ENCODE measurements around the gene STX5. TPM values are rescaled to one million over a fixed set of nuclear protein-coding genes. Genes with fewer than 3 reads are reported as not detected.

STX5 gene
- total and polyA plus RNA-seq, 9 of the 15 experiments (the other 6 are each of a cell fraction or from before 2014, with no cell fraction given) = 2.8 to 28.6 (median 23.7) TPM

- peak; percentile 56 for TF ChIP-seq CHD7 (IDR thresholded peaks at IDR 0.05; ENCODE audit: low read depth, low read length)
- TF ChIP-seq RNF219 (CRISPR knock-in tag; IDR thresholded peaks at IDR 0.05) = no peak; the same call in 1 of the 2 replicates
- TF ChIP-seq, protein P1, sequence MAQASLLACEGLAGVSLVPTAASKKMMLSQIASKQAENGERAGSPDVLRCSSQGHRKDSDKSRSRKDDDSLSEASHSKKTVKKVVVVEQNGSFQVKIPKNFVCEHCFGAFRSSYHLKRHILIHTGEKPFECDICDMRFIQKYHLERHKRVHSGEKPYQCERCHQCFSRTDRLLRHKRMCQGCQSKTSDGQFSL (CRISPR knock-in tag; IDR thresholded peaks at IDR 0.05) = peak; percentile 63; the same call in 1 of the 2 replicates
- TF ChIP-seq, protein P1 (tag; IDR thresholded peaks at IDR 0.05) = no peak
- no peak for TF ChIP-seq CUX1 (CRISPR knock-in tag; IDR thresholded peaks at IDR 0.05)
These were observed 49.1 kb upstream of the STX5 start, which contains the start of gene SLC3A2 (continued) for GRCh38 chr11:62880803-62881578.

All from K562 (cell line).